Neural cell (in vitro differentiated cells): ENCODE data around the gene ITGB4. TPM values are rescaled to one million over a fixed set of nuclear protein-coding genes. Genes with fewer than 3 reads are reported as not detected.

ENCODE experiments used
- H2AFZ ChIP-seq: fragments of 200-600, 300-800 bp; sonication (generic), shearing (Covaris generic); 2 replicates; pipeline ENCODE4 v1.6.0; 2014; ENCODE audit warnings: low read depth, mild to moderate bottlenecking, antibody characterized with exemption, low read length, moderate library complexity
- H3F3A ChIP-seq: fragments of 200-600 bp; shearing (Covaris generic); 2 replicates; pipeline ENCODE4 v1.6.1; 2016; ENCODE audit warnings: mild to moderate bottlenecking, moderate library complexity, mixed read lengths, antibody characterized with exemption, low read length; ENCODE audit not compliant: insufficient read depth, poor library complexity, severe bottlenecking
- H3K27ac ChIP-seq: fragments of 200-600, 300-800 bp; sonication (generic), shearing (Covaris generic); 2 replicates; pipeline ENCODE4 v1.5.1; 2014; ENCODE audit warnings: mild to moderate bottlenecking, low read length, moderate library complexity
- H3K27me3 ChIP-seq: fragments of 300-800, 200-600 bp; sonication (generic), shearing (Covaris generic); 2 replicates; pipeline ENCODE4 v1.6.0; 2014; ENCODE audit warnings: mild to moderate bottlenecking, low read depth, low read length, moderate library complexity; ENCODE audit not compliant: insufficient read depth
- H3K36me3 ChIP-seq: fragments of 300-800, 200-600 bp; sonication (generic), shearing (Covaris generic); 2 replicates; pipeline ENCODE4 v1.5.1; 2014; ENCODE audit warnings: mild to moderate bottlenecking, antibody characterized with exemption, low read length, moderate library complexity; ENCODE audit not compliant: insufficient read depth
- H3K4me2 ChIP-seq: fragments of 300-800, 200-600 bp; sonication (generic), shearing (Covaris generic); 2 replicates; pipeline ENCODE4 v1.6.0; 2014; ENCODE audit warnings: mild to moderate bottlenecking, low read length
- H3K4me3 ChIP-seq: fragments of 300-800, 200-600 bp; sonication (generic), shearing (Covaris generic); 2 replicates; pipeline ENCODE4 v1.5.1; 2014; ENCODE audit warnings: mild to moderate bottlenecking, low read length, moderate library complexity
- H3K79me2 ChIP-seq: fragments of 200-600 bp; shearing (Covaris generic); replicated peaks from 2 replicates; pipeline ENCODE4 v1.6.0; 2014; ENCODE audit warnings: mild to moderate bottlenecking, low read length, moderate library complexity; ENCODE audit not compliant: insufficient read depth
- H3K9ac ChIP-seq: fragments of 300-800, 200-600 bp; sonication (generic), shearing (Covaris generic); 2 replicates; pipeline ENCODE4 v1.6.1; 2016; ENCODE audit warnings: mild to moderate bottlenecking, low read length, mixed read lengths
- H3K9me2 ChIP-seq: fragments of 200-600 bp; shearing (Covaris generic); 2 replicates; pipeline ENCODE4 v1.6.1; 2016; ENCODE audit warnings: mild to moderate bottlenecking, low read length, mixed read lengths; ENCODE audit not compliant: insufficient read depth
- H3K9me3 ChIP-seq: fragments of 200-600, 300-800 bp; sonication (generic), shearing (Covaris generic); 2 replicates; pipeline ENCODE4 v1.6.1; 2016; ENCODE audit warnings: mild to moderate bottlenecking, mixed run types, low read length, moderate library complexity, mixed read lengths
- H4K20me1 ChIP-seq: fragments of 200-600 bp; shearing (Covaris generic); 2 replicates; pipeline ENCODE4 v1.6.1; 2016; ENCODE audit warnings: mild to moderate bottlenecking, mixed run types; ENCODE audit not compliant: insufficient read depth
- EP300 ChIP-seq: fragments of 450-650 bp; conservative IDR thresholded peaks from 2 replicates; pipeline ENCODE4 v1.6.1; 2014; ENCODE audit warnings: antibody characterized with exemption, mild to moderate bottlenecking, moderate library complexity; ENCODE audit not compliant: poor library complexity, severe bottlenecking
- EZH2 ChIP-seq: fragments of 200-600, 300-800 bp; shearing (Covaris generic), sonication (generic); IDR thresholded peaks from 2 replicates; pipeline ENCODE4 v1.6.1; 2014; ENCODE audit warnings: antibody characterized with exemption, low read length, borderline replicate concordance, mild to moderate bottlenecking; ENCODE audit not compliant: insufficient read depth, poor library complexity, severe bottlenecking
- MXI1 ChIP-seq: fragments of 450-650 bp; conservative IDR thresholded peaks from 2 replicates; pipeline ENCODE4 v1.6.1; 2014; ENCODE audit warnings: antibody characterized with exemption, mild to moderate bottlenecking; ENCODE audit not compliant: poor library complexity, severe bottlenecking
- POLR2AphosphoS5 ChIP-seq: IDR thresholded peaks from 2 replicates; pipeline ENCODE4 v1.6.1; 2012
- RAD21 ChIP-seq: fragments of 450-650 bp; conservative IDR thresholded peaks from 2 replicates; pipeline ENCODE4 v1.6.1; 2014; ENCODE audit warnings: antibody characterized with exemption, mild to moderate bottlenecking, moderate library complexity
- SMC3 ChIP-seq: fragments of 450-650 bp; conservative IDR thresholded peaks from 2 replicates; pipeline ENCODE4 v1.6.1; 2014; ENCODE audit warnings: antibody characterized with exemption, mild to moderate bottlenecking, moderate library complexity; ENCODE audit not compliant: poor library complexity
- TAF1 ChIP-seq: IDR thresholded peaks from 2 replicates; pipeline ENCODE4 v1.6.1; 2012; ENCODE audit warnings: low read depth
- polyA plus RNA-seq: library from polyadenylated mRNA; depleted of rRNA; stranded (reverse); fragments of >200 nt; gene quantifications from 2 replicates; pipeline ENCODE4 v1.2.3, GENCODE V29; 2014
- TF ChIP-seq, protein P1 (sequence below): fragments of 450-650 bp; IDR thresholded peaks from 2 replicates; pipeline ENCODE4 v1.5.1; 2014; ENCODE audit warnings: antibody characterized with exemption, mild to moderate bottlenecking, moderate library complexity; ENCODE audit not compliant: poor library complexity, severe bottlenecking
- TF ChIP-seq, protein P2 (sequence below): IDR thresholded peaks from 2 replicates; pipeline ENCODE4 v1.6.1; 2012; ENCODE audit warnings: borderline replicate concordance

ITGB4 gene
- polyA plus RNA-seq, 1 donor from 2014 or later: not detected

DNA sequence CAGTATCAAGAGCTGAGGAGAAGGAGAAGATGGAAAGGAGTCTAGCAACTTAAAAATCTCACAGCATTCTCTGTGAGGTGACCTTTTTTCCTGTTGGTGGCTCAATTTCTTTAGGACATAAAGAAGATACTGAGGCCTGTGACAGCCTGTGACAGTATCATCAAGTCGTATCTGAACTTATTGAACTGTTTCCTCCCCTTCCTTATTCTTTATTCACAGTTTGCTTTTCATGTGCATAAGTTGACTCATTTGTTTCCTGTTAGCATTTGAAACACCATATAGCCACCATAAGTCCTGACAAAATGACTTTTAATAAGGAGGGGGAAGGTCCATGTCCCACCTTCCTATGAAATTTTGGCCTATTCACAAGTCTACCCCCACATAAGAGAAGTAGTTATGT lies 72.2 kb downstream of the ITGB4 start:
- Histone ChIP-seq H3K36me3 (no peaks in the 10 kb centered on the region), H3K9me3 (no peaks in the 10 kb centered on the region), H4K20me1 (no peaks in the 10 kb centered on the region), H3F3A (no peaks in the 10 kb centered on the region), H3K4me2 (no peak overlapping the region), H3K27ac (no peak overlapping the region), H3K27me3 (no peaks in the 10 kb centered on the region), H3K4me3 (no peak overlapping the region), H3K79me2 (peaks cover 73% of the 10 kb centered on the region), H3K9me2 (no peaks in the 10 kb centered on the region), H3K9ac (no peak overlapping the region), H2AFZ (no peak overlapping the region)
- TF ChIP-seq EP300: no peak

DNA sequence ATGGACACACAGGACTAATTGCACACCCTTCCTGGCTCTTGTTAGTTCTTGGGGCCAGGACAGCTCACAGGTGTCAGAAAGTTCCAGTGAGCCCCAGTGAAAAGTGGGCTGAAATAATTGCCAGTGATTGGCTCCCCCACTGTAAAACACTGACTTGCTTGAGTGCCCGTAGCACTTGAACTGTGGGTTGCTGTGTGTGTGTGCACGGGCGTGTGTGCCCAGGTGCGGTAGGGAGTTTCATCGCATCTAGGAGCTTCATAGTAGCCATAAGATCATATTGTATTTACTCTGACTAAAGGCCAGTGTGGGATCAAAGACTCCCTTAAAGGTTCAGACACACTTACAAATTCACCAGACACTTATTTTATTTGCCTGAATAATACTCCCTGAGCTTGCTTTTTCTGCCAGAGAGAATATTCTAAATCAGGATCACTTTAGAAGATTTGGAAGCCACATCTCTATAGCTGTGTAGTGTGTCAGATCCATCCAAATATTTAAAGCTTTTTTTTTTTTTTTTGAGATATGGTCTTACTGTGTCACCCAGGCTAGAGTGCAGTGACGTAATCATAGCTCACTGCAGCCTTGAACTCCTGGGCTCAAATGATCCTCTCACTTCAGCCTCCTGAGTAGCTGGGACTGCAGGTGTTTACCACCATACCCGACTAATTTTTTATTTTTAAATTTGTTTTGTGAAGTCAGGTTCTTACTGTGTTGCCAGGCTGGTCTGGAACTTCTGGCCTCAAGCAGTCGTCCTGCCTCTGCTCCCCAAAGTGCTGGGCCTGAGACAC lies 74.8 kb downstream of the ITGB4 start:
- Histone ChIP-seq H3K9ac (no peak overlapping the region), H3K27ac (no peak overlapping the region), H3F3A (no peaks in the 10 kb centered on the region), H3K9me2 (no peaks in the 10 kb centered on the region), H3K27me3 (no peaks in the 10 kb centered on the region), H3K36me3 (no peaks in the 10 kb centered on the region), H2AFZ (no peak overlapping the region), H4K20me1 (no peaks in the 10 kb centered on the region), H3K4me3 (no peak overlapping the region), H3K9me3 (no peaks in the 10 kb centered on the region), H3K4me2 (no peak overlapping the region), H3K79me2 (peaks cover 49% of the 10 kb centered on the region)
- TF ChIP-seq TAF1 (no peak), RAD21 (no peak), MXI1 (no peak), SMC3 (no peak), EZH2 (no peak), POLR2AphosphoS5 (no peak), EP300 (no peak)
- TF ChIP-seq, protein P1, sequence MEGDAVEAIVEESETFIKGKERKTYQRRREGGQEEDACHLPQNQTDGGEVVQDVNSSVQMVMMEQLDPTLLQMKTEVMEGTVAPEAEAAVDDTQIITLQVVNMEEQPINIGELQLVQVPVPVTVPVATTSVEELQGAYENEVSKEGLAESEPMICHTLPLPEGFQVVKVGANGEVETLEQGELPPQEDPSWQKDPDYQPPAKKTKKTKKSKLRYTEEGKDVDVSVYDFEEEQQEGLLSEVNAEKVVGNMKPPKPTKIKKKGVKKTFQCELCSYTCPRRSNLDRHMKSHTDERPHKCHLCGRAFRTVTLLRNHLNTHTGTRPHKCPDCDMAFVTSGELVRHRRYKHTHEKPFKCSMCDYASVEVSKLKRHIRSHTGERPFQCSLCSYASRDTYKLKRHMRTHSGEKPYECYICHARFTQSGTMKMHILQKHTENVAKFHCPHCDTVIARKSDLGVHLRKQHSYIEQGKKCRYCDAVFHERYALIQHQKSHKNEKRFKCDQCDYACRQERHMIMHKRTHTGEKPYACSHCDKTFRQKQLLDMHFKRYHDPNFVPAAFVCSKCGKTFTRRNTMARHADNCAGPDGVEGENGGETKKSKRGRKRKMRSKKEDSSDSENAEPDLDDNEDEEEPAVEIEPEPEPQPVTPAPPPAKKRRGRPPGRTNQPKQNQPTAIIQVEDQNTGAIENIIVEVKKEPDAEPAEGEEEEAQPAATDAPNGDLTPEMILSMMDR: no peak
- TF ChIP-seq, protein P2, sequence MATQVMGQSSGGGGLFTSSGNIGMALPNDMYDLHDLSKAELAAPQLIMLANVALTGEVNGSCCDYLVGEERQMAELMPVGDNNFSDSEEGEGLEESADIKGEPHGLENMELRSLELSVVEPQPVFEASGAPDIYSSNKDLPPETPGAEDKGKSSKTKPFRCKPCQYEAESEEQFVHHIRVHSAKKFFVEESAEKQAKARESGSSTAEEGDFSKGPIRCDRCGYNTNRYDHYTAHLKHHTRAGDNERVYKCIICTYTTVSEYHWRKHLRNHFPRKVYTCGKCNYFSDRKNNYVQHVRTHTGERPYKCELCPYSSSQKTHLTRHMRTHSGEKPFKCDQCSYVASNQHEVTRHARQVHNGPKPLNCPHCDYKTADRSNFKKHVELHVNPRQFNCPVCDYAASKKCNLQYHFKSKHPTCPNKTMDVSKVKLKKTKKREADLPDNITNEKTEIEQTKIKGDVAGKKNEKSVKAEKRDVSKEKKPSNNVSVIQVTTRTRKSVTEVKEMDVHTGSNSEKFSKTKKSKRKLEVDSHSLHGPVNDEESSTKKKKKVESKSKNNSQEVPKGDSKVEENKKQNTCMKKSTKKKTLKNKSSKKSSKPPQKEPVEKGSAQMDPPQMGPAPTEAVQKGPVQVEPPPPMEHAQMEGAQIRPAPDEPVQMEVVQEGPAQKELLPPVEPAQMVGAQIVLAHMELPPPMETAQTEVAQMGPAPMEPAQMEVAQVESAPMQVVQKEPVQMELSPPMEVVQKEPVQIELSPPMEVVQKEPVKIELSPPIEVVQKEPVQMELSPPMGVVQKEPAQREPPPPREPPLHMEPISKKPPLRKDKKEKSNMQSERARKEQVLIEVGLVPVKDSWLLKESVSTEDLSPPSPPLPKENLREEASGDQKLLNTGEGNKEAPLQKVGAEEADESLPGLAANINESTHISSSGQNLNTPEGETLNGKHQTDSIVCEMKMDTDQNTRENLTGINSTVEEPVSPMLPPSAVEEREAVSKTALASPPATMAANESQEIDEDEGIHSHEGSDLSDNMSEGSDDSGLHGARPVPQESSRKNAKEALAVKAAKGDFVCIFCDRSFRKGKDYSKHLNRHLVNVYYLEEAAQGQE: no peak
